PC-3 (cell line): ENCODE data around the gene ZNF277. TPM values are rescaled to one million over a fixed set of nuclear protein-coding genes. Genes with fewer than 3 reads are reported as not detected.

Source experiments
- ATAC-seq: fragments of 200-7000 bp; cut with Tn5 transposase; 2 replicates; pipeline ENCODE4 v1.9.1; 2020; ENCODE audit warnings: mild to moderate bottlenecking, moderate library complexity
- BruUV-seq: library from RNA; stranded (reverse); fragments of 400-500 nt; replicated peaks from 2 replicates; lab custom pipeline; 2021; lab: Mats Ljungman, UMichigan
- CTCF ChIA-PET: fragments of 300-600 bp; sonication (Branson Sonifier 250); formaldehyde crosslinking; loops from one replicate; lab custom pipeline; 2022; ENCODE audit warnings: antibody characterized with exemption; lab: Charles Lee
- POLR2A ChIA-PET: fragments of 300-600 bp; sonication (Branson Sonifier 250); formaldehyde crosslinking; loops from one replicate; lab custom pipeline; 2022; ENCODE audit warnings: antibody characterized with exemption; ENCODE audit not compliant: unreplicated experiment; lab: Charles Lee
- DNase-seq: peaks from one replicate; pipeline ENCODE4 v3.0.0-alpha.2; 2015
- H2AFZ ChIP-seq: fragments of 300-600 bp; sonication (generic); 2 replicates; pipeline ENCODE4 v1.6.0; 2016; ENCODE audit warnings: antibody characterized with exemption, low read length
- H3F3A ChIP-seq: fragments of 300-600 bp; sonication (generic); one replicate; pipeline ENCODE4 v1.6.0; 2017; ENCODE audit warnings: antibody characterized with exemption, low read length, control low read depth, mild to moderate bottlenecking; ENCODE audit not compliant: unreplicated experiment
- H3K27ac ChIP-seq: fragments of 300-600 bp; sonication (generic); 2 replicates; pipeline ENCODE4 v1.5.1; 2016; ENCODE audit warnings: mild to moderate bottlenecking, low read length
- H3K27me3 ChIP-seq: fragments of 300-600 bp; sonication (generic); 2 replicates; pipeline ENCODE4 v1.6.1; 2016; ENCODE audit warnings: low read length, mixed read lengths
- H3K36me3 ChIP-seq: fragments of 300-600 bp; sonication (generic); 2 replicates; pipeline ENCODE4 v1.6.1; 2016; ENCODE audit warnings: low read depth, mixed run types, low read length, mixed read lengths
- H3K4me1 ChIP-seq: fragments of 300-600 bp; sonication (generic); 2 replicates; pipeline ENCODE4 v1.5.1; 2016; ENCODE audit warnings: low read length; ENCODE audit not compliant: insufficient read depth
- H3K4me2 ChIP-seq: fragments of 300-600 bp; sonication (generic); 2 replicates; pipeline ENCODE4 v1.6.0; 2016; ENCODE audit warnings: low read length
- H3K4me3 ChIP-seq: fragments of 300-600 bp; sonication (generic); 2 replicates; pipeline ENCODE4 v1.5.1; 2016; ENCODE audit warnings: mild to moderate bottlenecking, low read length, mixed read lengths
- H3K79me2 ChIP-seq: fragments of 300-600 bp; sonication (generic); 2 replicates; pipeline ENCODE4 v1.6.1; 2017; ENCODE audit warnings: low read length, mixed read lengths
- H3K9ac ChIP-seq: fragments of 300-600 bp; sonication (generic); 2 replicates; pipeline ENCODE4 v1.6.0; 2016; ENCODE audit warnings: mild to moderate bottlenecking, low read length
- H3K9me2 ChIP-seq: fragments of 300-600 bp; sonication (generic); replicated peaks from 2 replicates; pipeline ENCODE4 v1.6.1; 2016; ENCODE audit warnings: mixed run types, low read length, mixed read lengths
- H3K9me3 ChIP-seq: fragments of 300-600 bp; sonication (generic); 2 replicates; pipeline ENCODE4 v1.6.1; 2016; ENCODE audit warnings: low read length, mixed read lengths
- H4K20me1 ChIP-seq: fragments of 300-600 bp; sonication (generic); 2 replicates; pipeline ENCODE4 v1.6.1; 2016; ENCODE audit warnings: low read length, mixed read lengths
- CTCF ChIP-seq: fragments of 300-600 bp; sonication (generic); conservative IDR thresholded peaks from 2 replicates; pipeline ENCODE4 v1.5.1; 2017; ENCODE audit warnings: antibody characterized with exemption, low read depth, mild to moderate bottlenecking, low read length
- EZH2 ChIP-seq: fragments of 300-600 bp; sonication (generic); IDR thresholded peaks from one replicate; pipeline ENCODE4 v1.6.1; 2017; ENCODE audit warnings: antibody characterized with exemption, mild to moderate bottlenecking, low read length; ENCODE audit not compliant: unreplicated experiment
- EZH2phosphoT487 ChIP-seq: fragments of 300-600 bp; sonication (generic); IDR thresholded peaks from 2 replicates; pipeline ENCODE4 v1.6.1; 2018; ENCODE audit warnings: mild to moderate bottlenecking, antibody characterized with exemption, low read length, borderline replicate concordance
- intact Hi-C: fragments of 100-400 bp; cut with micrococcal nuclease; formaldehyde crosslinking; loops from 2 replicates; pipeline ENCODE4 v1.9.0; 2023
- total RNA-seq: library from RNA; depleted of rRNA; stranded (reverse); fragments of >200 nt; gene quantifications from 2 replicates; pipeline ENCODE4 v1.2.3, GENCODE V29; 2014

ZNF277 gene
- total RNA-seq, 1 experiment from 2014 or later: 14.0 TPM

GRCh38 chr7:112282476-112283188 lies 76.1 kb downstream of the ZNF277 start:
- no peak overlapping the region for H3K27ac ChIP-seq
- no peaks in the 10 kb centered on the region for H3F3A ChIP-seq
- POLR2A ChIA-PET: interaction anchor here (0.6 kb wide), 1 partner anchor 84 kb away, joined by 4 read pairs; no protein-coding TSS in a partner anchor
- TF ChIP-seq EZH2phosphoT487: no peak
- TF ChIP-seq EZH2: no peak
- TF ChIP-seq CTCF: no peak
- no peaks in the 10 kb centered on the region for H3K9me3 ChIP-seq
- peak; percentile 27 for ATAC-seq
- H3K27me3 ChIP-seq: no peaks in the 10 kb centered on the region
- BruUV-seq: no TSS peak
- no peak overlapping the region for H3K9ac ChIP-seq
- H3K79me2 ChIP-seq: no peaks in the 10 kb centered on the region
- no peak overlapping the region for H3K4me2 ChIP-seq
- intact Hi-C loops: no loop called here
- CTCF ChIA-PET: no interaction called here
- H3K4me3 ChIP-seq: no peak overlapping the region
- no peaks in the 10 kb centered on the region for H4K20me1 ChIP-seq
- H3K36me3 ChIP-seq: no peaks in the 10 kb centered on the region
- no peaks in the 10 kb centered on the region for H3K9me2 ChIP-seq
- no peak overlapping the region for H2AFZ ChIP-seq
- DNase-seq: peak; percentile 31
- H3K4me1 ChIP-seq: 0 out of 2 replicates have a peak, but pooled peaks cover 5% of the 10 kb centered on the region

GRCh38 chr7:112283382-112283910 lies 77.0 kb downstream of the ZNF277 start:
- no TSS peak for BruUV-seq
- Histone ChIP-seq H4K20me1 (no peaks in the 10 kb centered on the region), H3K9me3 (no peaks in the 10 kb centered on the region), H3K9me2 (no peaks in the 10 kb centered on the region), H3K27ac (no peak overlapping the region), H3K9ac (no peak overlapping the region), H2AFZ (no peak overlapping the region), H3K79me2 (no peaks in the 10 kb centered on the region), H3K36me3 (no peaks in the 10 kb centered on the region), H3K4me2 (no peak overlapping the region), H3K4me1 (0 out of 2 replicates have a peak, but pooled peaks cover 5% of the 10 kb centered on the region), H3K4me3 (no peak overlapping the region), H3K27me3 (no peaks in the 10 kb centered on the region), H3F3A (no peaks in the 10 kb centered on the region)
- POLR2A ChIA-PET: no interaction called here
- DNase-seq: no peak
- no peak for TF ChIP-seq CTCF
- TF ChIP-seq EZH2: no peak
- no peak for TF ChIP-seq EZH2phosphoT487
- CTCF ChIA-PET: no interaction called here
- ATAC-seq: no peak
- intact Hi-C loops: no loop called here
